GM21526 (cell line): Measurements from ENCODE around the gene OGFOD3.
"Not testable (repeated sequence)": the region's sequence is repeated elsewhere in the genome, so short reads cannot be mapped to it uniquely, and the experiment has no call there.

Experiments
- ATAC-seq: cut with Tn5 transposase; IDR thresholded peaks from one replicate; pipeline ENCODE4 v1.9.1; 2021; ENCODE audit warnings: moderate library complexity; ENCODE audit not compliant: unreplicated experiment, low FRiP score

The OGFOD3 gene

DNA sequence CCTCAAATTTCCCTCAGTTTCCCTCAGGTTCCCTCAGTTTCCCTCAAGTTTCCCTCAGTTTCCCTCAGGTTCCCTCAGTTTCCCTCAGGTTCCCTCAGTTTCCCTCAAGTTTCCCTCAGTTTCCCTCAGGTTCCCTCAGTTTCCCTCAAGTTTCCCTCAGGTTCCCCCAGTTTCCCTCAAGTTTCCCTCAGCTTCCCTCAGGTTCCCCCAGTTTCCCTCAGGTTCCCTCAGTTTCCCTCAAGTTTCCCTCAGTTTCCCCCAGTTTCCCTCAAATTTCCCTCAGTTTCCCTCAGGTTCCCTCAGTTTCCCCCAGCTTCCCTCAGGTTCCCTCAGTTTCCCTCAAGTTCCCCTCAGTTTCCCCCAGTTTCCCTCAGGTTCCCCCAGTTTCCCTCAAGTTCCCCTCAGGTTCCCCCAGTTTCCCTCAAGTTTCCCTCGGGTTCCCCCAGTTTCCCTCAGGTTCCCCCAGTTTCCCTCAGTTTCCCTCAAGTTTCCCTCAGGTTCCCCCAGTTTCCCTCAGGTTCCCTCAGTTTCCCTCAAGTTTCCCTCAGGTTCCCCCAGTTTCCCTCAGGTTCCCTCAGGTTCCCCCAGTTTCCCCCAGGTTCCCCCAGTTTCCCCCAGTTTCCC is 58.8 kb downstream of the OGFOD3 start:
- not testable (repeated sequence) for ATAC-seq

- ATAC-seq, result no peak
Measured at GRCh38 chr17:82358465-82359350, 59.7 kb downstream of the OGFOD3 start, which contains the start of gene TEX19. TEX19 (plus strand) TSS chr17:82359247; CDS start chr17:82362151, 2,904 bp downstream.

DNA sequence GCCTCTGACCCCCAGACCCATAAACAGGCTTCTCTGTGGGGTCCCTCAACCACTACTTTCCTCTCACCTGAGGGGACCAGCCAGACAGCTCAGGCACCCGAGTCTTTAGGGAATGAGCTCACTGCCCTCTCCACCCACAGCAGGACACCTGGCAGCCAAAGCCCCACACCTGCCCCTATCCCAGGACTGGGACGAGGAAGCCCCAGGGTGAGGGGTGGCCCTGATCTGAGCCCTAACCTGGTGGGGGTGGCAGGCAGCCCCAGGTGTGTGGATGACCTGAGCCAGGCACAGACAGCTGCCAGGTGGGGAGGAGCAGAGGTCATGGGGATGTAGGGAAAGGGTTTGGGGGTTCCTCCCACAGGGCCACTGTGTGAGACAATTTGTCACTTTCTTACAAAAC is 61.0 kb downstream of the OGFOD3 start:
- ATAC-seq, result no peak

GRCh38 chr17:82356845-82357355 is 61.5 kb downstream of the OGFOD3 start:
- no peak for ATAC-seq

DNA sequence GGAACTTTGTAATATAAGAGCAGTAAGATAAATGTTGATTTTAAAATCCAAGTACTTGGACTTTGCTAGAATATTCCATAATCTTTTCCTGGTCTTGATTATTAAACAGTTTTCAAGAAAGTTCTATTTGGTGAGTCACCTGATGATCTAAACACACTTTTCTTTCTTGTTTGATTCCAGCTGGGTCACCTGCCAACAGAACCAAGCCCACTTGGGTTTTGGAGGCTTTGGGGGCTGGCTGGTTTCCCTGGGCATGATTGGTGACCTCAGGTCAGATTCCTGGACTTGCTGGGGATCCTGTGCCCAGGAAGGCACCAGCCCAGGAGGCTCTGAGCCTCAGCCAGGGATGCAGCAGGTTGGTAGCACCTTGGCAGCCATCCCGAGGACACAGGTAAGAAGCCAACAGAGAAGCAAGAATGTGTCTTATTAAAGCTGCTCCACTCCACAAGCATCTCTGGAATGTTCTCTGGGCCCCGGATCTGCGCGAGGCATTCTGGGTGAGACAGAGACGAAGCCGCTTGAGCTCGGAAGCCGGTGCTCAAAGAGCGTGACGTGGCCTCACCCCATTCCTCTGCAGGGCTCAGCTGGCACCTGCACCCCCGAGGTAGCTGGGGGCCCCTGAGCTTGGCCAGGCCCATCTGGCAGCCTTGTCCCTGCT is 62.5 kb downstream of the OGFOD3 start:
- ATAC-seq, result no peak

DNA sequence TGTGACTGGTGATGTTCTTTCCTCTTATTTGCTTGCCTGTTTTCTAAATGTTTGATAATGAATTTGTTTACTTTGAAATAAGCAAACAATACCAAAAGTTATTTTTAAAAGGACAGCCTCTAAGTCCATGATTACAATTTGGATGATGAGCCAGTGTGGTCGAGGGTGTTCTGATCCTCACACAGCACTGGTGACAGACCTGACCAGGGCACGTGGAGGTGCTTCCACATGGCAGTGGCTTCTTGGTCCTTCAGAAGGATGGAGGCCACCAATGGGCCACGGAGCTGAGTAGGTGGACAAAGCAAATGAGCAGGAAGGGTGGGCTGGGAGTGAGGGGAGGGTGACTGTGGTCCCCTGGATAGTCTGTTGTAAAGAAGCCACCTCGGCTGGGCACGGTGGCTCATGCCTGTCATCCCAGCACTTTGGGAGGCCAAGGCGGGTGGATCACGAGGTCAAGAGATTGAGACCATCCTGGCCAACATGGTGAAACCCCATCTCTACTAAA is 63.5 kb downstream of the OGFOD3 start:
- no peak for ATAC-seq

DNA sequence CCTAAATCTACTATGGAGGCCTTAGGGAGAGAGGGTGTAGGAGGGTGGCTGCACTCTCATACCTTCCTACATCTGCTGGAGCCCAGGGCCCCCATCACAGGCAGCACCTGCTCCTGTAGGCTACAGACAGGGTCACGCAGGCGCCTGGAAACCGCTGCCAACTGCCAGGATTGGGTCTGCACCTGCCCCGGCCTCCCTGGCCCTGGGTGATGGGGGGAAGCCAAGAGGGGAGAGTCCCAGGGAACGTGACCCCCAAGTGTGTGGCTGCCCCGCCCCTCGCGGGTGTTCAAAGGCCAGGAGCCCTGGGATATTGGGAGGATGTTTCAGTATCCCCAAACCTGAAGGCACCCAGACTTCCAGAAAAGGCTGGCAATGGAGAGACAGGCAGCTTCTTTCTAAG is 64.9 kb downstream of the OGFOD3 start:
- no peak for ATAC-seq

GRCh38 chr17:82351713-82352488 is 66.5 kb downstream of the OGFOD3 start:
- no peak for ATAC-seq

DNA sequence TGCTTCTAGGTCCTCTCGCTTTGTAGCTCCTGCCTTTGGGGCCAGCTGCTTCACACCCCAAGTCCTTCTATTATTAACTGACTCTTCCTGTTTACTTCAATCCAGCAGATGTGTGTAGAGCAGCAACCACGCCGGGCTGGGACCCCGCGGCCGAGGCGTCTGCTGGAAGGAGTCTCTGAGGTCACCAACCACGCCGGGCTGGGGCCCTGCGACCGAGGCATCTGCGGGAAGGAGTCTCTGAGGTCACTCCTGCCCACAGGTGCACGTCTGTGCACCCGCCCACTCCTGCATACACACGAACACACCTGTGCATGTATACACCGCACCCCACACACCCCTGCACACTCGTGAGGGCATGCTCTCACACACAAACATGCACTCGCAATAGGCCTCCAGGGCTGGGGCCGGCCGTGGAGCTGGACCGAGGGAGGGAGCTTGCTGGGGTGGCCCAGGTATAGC is 67.1 kb downstream of the OGFOD3 start:
- ATAC-seq, result no peak

- ATAC-seq, result no peak
Measured at GRCh38 chr17:82350182-82351030, 68.0 kb downstream of the OGFOD3 start.

DNA sequence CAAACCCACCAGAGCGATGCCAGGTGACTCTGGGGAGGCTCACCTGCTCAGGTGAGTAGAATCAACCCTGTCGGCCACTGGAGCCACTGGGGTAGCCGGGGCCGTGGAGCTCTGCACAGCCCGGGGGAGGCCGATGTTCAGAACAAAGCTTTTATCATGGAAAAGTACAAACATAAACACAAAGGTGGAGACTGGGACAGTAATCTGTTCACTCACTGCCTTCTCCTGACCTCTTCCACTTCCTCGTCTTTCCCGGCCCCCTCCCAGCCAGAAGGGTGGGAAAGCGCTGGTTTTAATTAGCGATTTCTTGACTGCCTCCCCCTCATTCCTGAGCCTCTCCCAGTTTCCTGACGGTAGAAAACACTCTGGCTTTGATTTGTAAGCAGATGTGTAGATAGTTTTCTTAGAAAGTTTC is 69.1 kb downstream of the OGFOD3 start:
- ATAC-seq, result no peak

GRCh38 chr17:82348866-82349265 is 69.5 kb downstream of the OGFOD3 start:
- no peak for ATAC-seq

DNA sequence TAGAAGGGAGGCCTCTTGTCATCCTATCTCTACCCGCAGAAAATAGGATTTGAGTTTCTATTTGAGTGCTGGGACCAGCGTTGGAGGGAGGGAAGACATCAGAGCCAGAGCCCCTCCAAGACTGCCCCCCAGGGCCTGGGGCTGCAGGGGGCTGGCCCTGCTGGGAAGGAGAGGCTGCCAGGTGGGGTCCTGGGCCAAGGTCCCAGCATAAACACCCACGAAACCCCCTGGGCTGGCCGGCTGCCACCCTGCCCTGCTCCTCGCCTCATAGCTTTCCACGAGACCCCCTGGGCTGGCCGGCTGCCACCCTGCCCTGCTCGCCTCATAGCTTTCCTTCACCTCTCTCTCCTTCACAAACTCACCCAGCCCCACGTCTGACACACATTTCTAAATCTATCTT is 70.0 kb downstream of the OGFOD3 start:
- no peak for ATAC-seq

- ATAC-seq, result not testable (repeated sequence)
Measured at GRCh38 chr17:82347994-82348393, 70.4 kb downstream of the OGFOD3 start.

GRCh38 chr17:82346342-82347300 is 71.8 kb downstream of the OGFOD3 start:
- ATAC-seq, result no peak

GRCh38 chr17:82345151-82345976 is 73.0 kb downstream of the OGFOD3 start:
- no peak for ATAC-seq
